Tibial artery (tissue), 4 donors: ENCODE measurements around the gene PDE5A.

Experiments
- DNase-seq, 2 donors: peaks; one replicate each; pipeline ENCODE4 v3.0.0-alpha.2; 2019
- H3K27ac ChIP-seq, 2 donors: fragments of 200-600 bp; sonication (generic) in 1 of 2; 1 replicate in 1 of 2; 2 replicates in 1 of 2; pipeline ENCODE4 v1.5.1; 2018 to 2019; ENCODE audit warnings: mild to moderate bottlenecking in 1 of 2
- H3K27me3 ChIP-seq, 2 donors: fragments of 200-600 bp; sonication (generic) in 1 of 2; one replicate each; pipeline versions ENCODE4 v1.5.1 to v1.6.0; 2016 to 2019
- H3K36me3 ChIP-seq, 3 donors: fragments of 200-600 bp; sonication (generic) in 2 of 3; one replicate each; pipeline ENCODE4 v1.5.1; 2016 to 2019; ENCODE audit warnings: mild to moderate bottlenecking in 2 of 3
- H3K4me1 ChIP-seq, 4 donors: fragments of 200-600 bp; sonication (generic) in 2 of 4; 1 replicate in 3 of 4; 2 replicates in 1 of 4; pipeline ENCODE4 v1.5.1; 2016 to 2019
- H3K4me3 ChIP-seq, 2 donors: fragments of 200-600 bp; sonication (generic) in 1 of 2; 1 replicate in 1 of 2; 2 replicates in 1 of 2; pipeline ENCODE4 v1.5.1; 2018 to 2019; ENCODE audit warnings: mild to moderate bottlenecking in 2 of 2
- H3K9me3 ChIP-seq, 3 donors: fragments of 200-600 bp; sonication (generic) in 1 of 3; one replicate each; pipeline ENCODE4 v1.5.1; 2016 to 2019
- CTCF ChIP-seq, 2 experiments: fragments of 200-600 bp in 1 of 2; fragments of 450-650 bp in 1 of 2; IDR thresholded peaks; one replicate each; pipeline ENCODE4 v1.5.1; 2017 to 2019; ENCODE audit warnings: antibody characterized with exemption in 2 of 2, mild to moderate bottlenecking in 1 of 2, moderate library complexity in 1 of 2
- intact Hi-C: fragments of 100-400 bp; cut with DNase I; formaldehyde crosslinking; loops from one replicate; pipeline ENCODE4 v1.15.0; 2023; ENCODE audit warnings: low total_unique reads

Gene PDE5A

GRCh38 chr4:119628281-119629141 is at the start of gene PDE5A:
TSS of gene PDE5A (minus strand) at chr4:119628804. CDS start at chr4:119628671, 133 bp downstream.
- Histone ChIP-seq H3K4me1 (peaks cover 0 to 20% (median 8%) of the 10 kb centered on the region in 4 donors), H3K36me3 (no peaks in the 10 kb centered on the region), H3K27me3 (no peaks in the 10 kb centered on the region), H3K4me3 (peak within 1 kb of the TSS; percentile 84 to 95), H3K27ac (peak within 1 kb of the TSS; percentile 90 to 98), H3K9me3 (no peaks in the 10 kb centered on the region)
- TF ChIP-seq CTCF (IDR thresholded peaks at IDR 0.05) = peak; percentile 83 to 86
- intact Hi-C loops = loop anchor here (2.0 to 10.0 kb wide), 2 partner anchors 324 to 420 kb away; a partner anchor contains a TSS
- DNase-seq = peak; percentile 78 to 89

- intact Hi-C loops = no loop called here
- Histone ChIP-seq H3K36me3 (no peaks in the 10 kb centered on the region), H3K9me3 (no peaks in the 10 kb centered on the region), H3K4me1 (peaks cover 0 to 18% (median 8%) of the 10 kb centered on the region in 4 donors), H3K27ac (no peak overlapping the region), H3K27me3 (no peaks in the 10 kb centered on the region), H3K4me3 (no peak overlapping the region)
- no peak for TF ChIP-seq CTCF (IDR thresholded peaks at IDR 0.05)
- DNase-seq = no peak
Measured at GRCh38 chr4:119676101-119676500, 47.5 kb upstream of the PDE5A start.

- TF ChIP-seq CTCF (IDR thresholded peaks at IDR 0.05) = no peak
Measured at GRCh38 chr4:119675391-119675790, 46.8 kb upstream of the PDE5A start.

GRCh38 chr4:119672938-119673337 is 44.3 kb upstream of the PDE5A start:
- intact Hi-C loops = no loop called here
- H3K9me3 ChIP-seq = no peaks in the 10 kb centered on the region
- no peaks in the 10 kb centered on the region for H3K27me3 ChIP-seq
- H3K4me3 ChIP-seq = no peak overlapping the region
- no peak overlapping the region for H3K27ac ChIP-seq
- no peak for DNase-seq
- no peak for TF ChIP-seq CTCF (IDR thresholded peaks at IDR 0.05)
- H3K4me1 ChIP-seq = no peaks in the 10 kb centered on the region
- no peaks in the 10 kb centered on the region for H3K36me3 ChIP-seq

More at GRCh38 chr4:119675391-119675790, 46.8 kb upstream of the PDE5A start:
- no peaks in the 10 kb centered on the region for H3K36me3 ChIP-seq
- no peak overlapping the region for H3K27ac ChIP-seq
- peaks cover 0 to 18% (median 8%) of the 10 kb centered on the region in 4 donors for H3K4me1 ChIP-seq
- no peak for DNase-seq
- no peaks in the 10 kb centered on the region for H3K27me3 ChIP-seq
- H3K4me3 ChIP-seq = no peak overlapping the region
- no peaks in the 10 kb centered on the region for H3K9me3 ChIP-seq
- intact Hi-C loops = no loop called here

- H3K9me3 ChIP-seq = no peaks in the 10 kb centered on the region
- intact Hi-C loops = no loop called here
- no peak for DNase-seq
- H3K36me3 ChIP-seq = no peaks in the 10 kb centered on the region
- H3K27me3 ChIP-seq = no peaks in the 10 kb centered on the region
- H3K4me1 ChIP-seq = no peaks in the 10 kb centered on the region
- no peak overlapping the region for H3K4me3 ChIP-seq
- TF ChIP-seq CTCF (IDR thresholded peaks at IDR 0.05) = no peak
- no peak overlapping the region for H3K27ac ChIP-seq
Measured at GRCh38 chr4:119672086-119672485, 43.5 kb upstream of the PDE5A start.
